ENCODE measurements around the gene ECHS1.

DNA sequence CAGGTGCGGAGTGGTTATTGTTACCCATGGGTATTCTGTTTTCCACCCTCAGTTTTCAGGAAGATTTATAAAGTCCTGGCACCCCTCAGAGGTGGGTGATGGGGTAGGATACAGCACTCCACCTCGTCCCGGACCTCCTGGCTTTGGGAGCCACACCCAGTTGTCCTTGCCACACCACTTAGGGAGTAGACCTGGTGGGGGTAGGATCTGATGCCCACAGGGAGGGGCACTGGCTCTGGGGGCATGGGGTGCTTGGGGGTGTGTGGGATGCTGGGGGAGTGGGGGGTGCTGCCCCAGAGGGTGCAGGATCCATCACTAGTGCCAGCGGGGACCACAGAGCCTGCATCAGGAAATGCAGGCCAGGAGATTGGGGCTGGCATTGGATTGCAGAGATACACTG, 60.0 kb downstream of the ECHS1 start:
- TF ChIP-seq POLR2A (IDR thresholded peaks at IDR 0.05; ENCODE audit: borderline replicate concordance, extremely low read depth, insufficient read depth, insufficient read length), result no peak
- TF ChIP-seq, protein P1, sequence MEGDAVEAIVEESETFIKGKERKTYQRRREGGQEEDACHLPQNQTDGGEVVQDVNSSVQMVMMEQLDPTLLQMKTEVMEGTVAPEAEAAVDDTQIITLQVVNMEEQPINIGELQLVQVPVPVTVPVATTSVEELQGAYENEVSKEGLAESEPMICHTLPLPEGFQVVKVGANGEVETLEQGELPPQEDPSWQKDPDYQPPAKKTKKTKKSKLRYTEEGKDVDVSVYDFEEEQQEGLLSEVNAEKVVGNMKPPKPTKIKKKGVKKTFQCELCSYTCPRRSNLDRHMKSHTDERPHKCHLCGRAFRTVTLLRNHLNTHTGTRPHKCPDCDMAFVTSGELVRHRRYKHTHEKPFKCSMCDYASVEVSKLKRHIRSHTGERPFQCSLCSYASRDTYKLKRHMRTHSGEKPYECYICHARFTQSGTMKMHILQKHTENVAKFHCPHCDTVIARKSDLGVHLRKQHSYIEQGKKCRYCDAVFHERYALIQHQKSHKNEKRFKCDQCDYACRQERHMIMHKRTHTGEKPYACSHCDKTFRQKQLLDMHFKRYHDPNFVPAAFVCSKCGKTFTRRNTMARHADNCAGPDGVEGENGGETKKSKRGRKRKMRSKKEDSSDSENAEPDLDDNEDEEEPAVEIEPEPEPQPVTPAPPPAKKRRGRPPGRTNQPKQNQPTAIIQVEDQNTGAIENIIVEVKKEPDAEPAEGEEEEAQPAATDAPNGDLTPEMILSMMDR (IDR thresholded peaks at IDR 0.05 in 2 of 3, conservative IDR thresholded peaks at IDR 0.05 in 1 of 3; ENCODE audit: borderline replicate concordance in 1 of 3, insufficient read depth in 1 of 3, low read depth in 2 of 3, low read length in 2 of 3), result no peak
- no peak for TF ChIP-seq JUND (IDR thresholded peaks at IDR 0.05)
- no peak for TF ChIP-seq SIN3A (IDR thresholded peaks at IDR 0.05; ENCODE audit: low read depth)
- no peak for TF ChIP-seq MAX (IDR thresholded peaks at IDR 0.05)
- TF ChIP-seq POLR2AphosphoS5 (IDR thresholded peaks at IDR 0.05; ENCODE audit: low read depth, low read length), result no peak
